BLaER1 (cell line): ENCODE data around the gene SH2D3C.

Experiments used
- H3K27ac ChIP-seq: shearing (Covaris generic); formaldehyde crosslinking; 2 replicates; pipeline ENCODE4 v1.8.1; 2022
- H3K27me3 ChIP-seq: shearing (Covaris generic); formaldehyde crosslinking; 2 replicates; pipeline ENCODE4 v1.8.1; 2022
- H3K36me3 ChIP-seq: shearing (Covaris generic); formaldehyde crosslinking; 2 replicates; pipeline ENCODE4 v1.8.1; 2022
- H3K4me1 ChIP-seq: shearing (Covaris generic); formaldehyde crosslinking; 2 replicates; pipeline ENCODE4 v1.8.1; 2022
- H3K4me2 ChIP-seq: shearing (Covaris generic); formaldehyde crosslinking; 2 replicates; pipeline ENCODE4 v1.8.1; 2022
- H3K4me3 ChIP-seq: shearing (Covaris generic); formaldehyde crosslinking; 2 replicates; pipeline ENCODE4 v1.8.1; 2022
- H3K9ac ChIP-seq: shearing (Covaris generic); formaldehyde crosslinking; 2 replicates; pipeline ENCODE4 v1.8.1; 2022
- H3K9me3 ChIP-seq: shearing (Covaris generic); formaldehyde crosslinking; 2 replicates; pipeline ENCODE4 v1.8.1; 2022
- H4K20me1 ChIP-seq: shearing (Covaris generic); formaldehyde crosslinking; 2 replicates; pipeline ENCODE4 v1.8.1; 2022
- Cebpa-rat ChIP-seq: shearing (Covaris generic); IDR thresholded peaks from 2 replicates; pipeline ENCODE4 v1.8.1; 2022

SH2D3C gene

DNA sequence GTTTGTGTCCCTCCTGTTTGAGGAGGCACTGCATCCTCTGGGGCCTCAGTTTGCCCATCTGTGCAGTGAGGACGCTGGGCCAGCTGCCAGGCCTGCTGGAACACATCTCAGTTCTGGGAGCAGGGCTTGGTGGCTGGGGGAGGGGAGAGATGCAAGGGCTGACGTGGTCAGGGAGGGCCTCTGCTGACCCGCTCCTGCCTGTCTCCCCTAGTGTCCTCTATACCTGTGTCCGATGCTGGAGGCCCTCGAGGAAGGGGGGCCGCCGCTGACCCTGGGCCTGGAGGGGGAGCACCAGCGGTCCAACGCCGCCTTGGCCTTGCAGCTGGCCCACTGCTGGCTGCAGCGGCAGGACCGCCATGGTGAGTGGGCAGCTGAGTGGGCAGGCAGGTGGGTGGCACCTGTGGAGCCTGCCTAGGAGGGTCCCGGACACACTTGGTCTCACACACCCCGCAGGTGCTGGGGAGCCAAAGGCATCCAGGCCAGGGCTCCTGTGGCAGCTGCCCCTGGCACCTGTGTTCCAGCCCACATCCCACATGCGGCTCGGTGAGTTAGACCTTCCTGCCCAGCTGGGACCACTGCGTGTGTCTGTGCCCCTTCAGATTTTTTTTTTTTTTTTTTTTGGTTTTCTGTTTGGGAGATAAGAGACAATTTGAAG lies 30.0 kb upstream of the SH2D3C start:
- Histone ChIP-seq H3K27me3 (no peaks in the 10 kb centered on the region), H3K9me3 (no peaks in the 10 kb centered on the region), H3K4me3 (peak overlapping the region; percentile 44), H3K9ac (peak overlapping the region; percentile 99; the same call in 1 of the 2 replicates), H3K36me3 (peaks cover 94% of the 10 kb centered on the region), H3K4me2 (peak overlapping the region; percentile 96), H3K27ac (peak overlapping the region; percentile 98), H4K20me1 (peaks cover 95% of the 10 kb centered on the region), H3K4me1 (peaks cover 82% of the 10 kb centered on the region)
- no peak for TF ChIP-seq Cebpa-rat

- Histone ChIP-seq H3K27me3 (no peaks in the 10 kb centered on the region), H3K36me3 (peaks cover 78% of the 10 kb centered on the region), H4K20me1 (peaks cover 79% of the 10 kb centered on the region), H3K9me3 (no peaks in the 10 kb centered on the region), H3K27ac (peak overlapping the region; percentile 98), H3K4me3 (peak overlapping the region; percentile 98), H3K9ac (peak overlapping the region; percentile 99), H3K4me2 (peak overlapping the region; percentile 96), H3K4me1 (peaks cover 84% of the 10 kb centered on the region)
- no peak for TF ChIP-seq Cebpa-rat
Measured at GRCh38 chr9:127806871-127807270, 28.4 kb upstream of the SH2D3C start.

DNA sequence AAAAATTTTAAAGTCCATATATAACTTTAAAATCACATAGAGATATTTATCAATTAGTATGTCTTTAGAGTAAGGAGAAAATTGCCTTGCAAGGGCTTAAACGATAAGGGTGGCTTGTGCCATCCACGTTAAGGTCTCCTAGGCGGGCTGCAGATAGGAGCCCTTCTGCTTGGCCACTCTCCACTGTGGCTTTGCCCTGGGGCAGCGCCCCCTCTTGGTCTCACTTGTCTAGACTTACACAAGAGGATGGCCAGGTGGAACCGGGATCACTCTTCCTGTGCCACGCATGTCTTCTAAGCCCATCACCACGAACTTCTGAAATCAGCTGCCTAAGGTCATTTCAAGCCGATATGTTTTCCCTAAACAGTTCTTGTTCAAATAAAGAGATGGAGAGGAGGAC lies 27.2 kb upstream of the SH2D3C start:
- H3K36me3 ChIP-seq: peaks cover 65% of the 10 kb centered on the region
- peak overlapping the region; percentile 98 for H3K27ac ChIP-seq
- H4K20me1 ChIP-seq: peaks cover 67% of the 10 kb centered on the region
- peak overlapping the region; percentile 96 for H3K4me2 ChIP-seq
- no peaks in the 10 kb centered on the region for H3K9me3 ChIP-seq
- H3K27me3 ChIP-seq: no peaks in the 10 kb centered on the region
- peak overlapping the region; percentile 99; the same call in 1 of the 2 replicates for H3K9ac ChIP-seq
- no peak for TF ChIP-seq Cebpa-rat
- H3K4me1 ChIP-seq: peaks cover 84% of the 10 kb centered on the region
- peak overlapping the region; percentile 98; the same call in 1 of the 2 replicates for H3K4me3 ChIP-seq

DNA sequence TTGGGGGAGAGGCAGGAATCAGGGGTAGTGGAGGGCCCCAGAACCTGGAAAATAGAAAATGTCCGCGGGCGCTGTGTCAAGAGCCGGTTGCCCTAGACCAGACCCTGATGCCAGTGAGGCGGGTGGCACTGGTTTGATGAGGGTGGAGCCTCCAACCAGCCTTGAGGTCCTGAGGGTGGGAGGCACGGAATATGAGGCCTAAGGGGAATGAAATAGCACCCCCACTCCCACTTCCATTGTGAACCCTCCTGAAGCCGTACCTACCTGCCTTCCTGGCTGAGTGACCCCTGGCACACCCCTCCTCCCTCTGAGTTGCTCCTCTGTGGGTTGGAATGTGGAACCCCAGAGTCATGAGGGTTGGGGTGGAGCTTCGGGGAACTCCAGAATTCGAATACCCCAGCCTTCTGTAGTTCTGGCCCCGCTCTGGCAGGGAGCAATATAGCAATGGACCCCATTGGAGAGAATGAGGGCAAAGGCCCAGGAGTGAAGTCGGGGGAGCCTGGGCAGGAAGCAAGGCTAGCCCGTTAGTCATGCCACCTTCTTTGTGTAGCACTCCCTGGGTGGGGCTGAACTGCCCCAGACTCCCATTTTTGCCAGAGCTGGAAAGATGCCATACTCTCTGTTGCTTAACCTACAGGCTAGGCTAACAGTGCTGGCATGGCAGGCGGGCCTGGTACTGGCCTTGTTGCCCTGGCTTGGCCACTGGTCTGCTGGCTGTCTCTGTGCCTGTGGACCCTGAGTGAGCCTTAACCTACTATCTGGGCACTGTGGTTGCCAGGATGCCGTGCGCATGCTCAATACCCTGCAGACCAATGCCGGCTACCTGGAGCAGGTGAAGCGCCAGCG lies 25.3 kb upstream of the SH2D3C start:
- H3K4me2 ChIP-seq: peak overlapping the region; percentile 96
- H3K27ac ChIP-seq: peak overlapping the region; percentile 98
- H3K36me3 ChIP-seq: peaks cover 48% of the 10 kb centered on the region
- H3K9ac ChIP-seq: peak overlapping the region; percentile 99
- H3K9me3 ChIP-seq: no peaks in the 10 kb centered on the region
- H3K4me3 ChIP-seq: peak overlapping the region; percentile 98
- H4K20me1 ChIP-seq: peaks cover 50% of the 10 kb centered on the region
- no peaks in the 10 kb centered on the region for H3K27me3 ChIP-seq
- TF ChIP-seq Cebpa-rat: no peak
- H3K4me1 ChIP-seq: peaks cover 86% of the 10 kb centered on the region

DNA sequence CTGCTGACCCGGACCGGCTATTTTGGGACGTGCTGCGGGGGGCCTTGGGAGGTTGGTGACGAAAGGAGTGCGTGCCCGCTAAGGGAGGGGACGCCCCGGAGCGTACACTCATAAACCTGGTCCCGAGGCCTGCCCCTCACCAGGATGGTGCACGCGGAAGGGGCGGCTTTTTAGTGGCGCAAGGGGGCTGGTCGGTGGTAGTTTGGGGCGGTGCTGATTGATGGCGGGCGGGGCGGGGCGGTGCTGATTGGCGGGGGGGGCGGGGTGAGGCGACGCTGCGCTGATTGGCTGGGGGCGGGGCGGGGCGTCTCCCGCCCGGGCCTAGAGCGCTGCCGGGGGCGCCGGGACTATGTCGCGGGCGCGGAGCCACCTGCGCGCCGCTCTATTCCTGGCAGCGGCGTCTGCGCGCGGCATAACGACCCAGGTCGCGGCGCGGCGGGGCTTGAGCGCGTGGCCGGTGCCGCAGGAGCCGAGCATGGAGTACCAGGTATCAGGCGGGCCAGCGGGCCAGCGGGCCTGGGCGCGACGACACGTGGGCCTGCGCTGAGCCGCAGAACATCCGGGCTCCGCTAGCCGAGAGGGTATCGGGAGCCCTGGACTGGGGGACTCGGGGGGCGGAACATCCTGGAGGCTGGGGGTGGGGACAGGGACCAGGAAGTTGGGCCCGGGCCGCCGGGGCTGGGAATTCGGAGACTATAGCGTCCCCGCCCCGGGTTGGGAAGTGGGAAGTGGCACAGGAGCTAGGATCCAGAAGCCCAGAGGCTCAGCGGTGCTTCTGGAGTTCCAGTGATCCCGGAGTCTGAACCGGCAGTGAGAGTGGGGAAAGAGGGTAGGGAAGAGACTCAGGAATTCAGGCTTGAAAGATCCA lies 24.3 kb upstream of the SH2D3C start, which contains the start of gene FPGS:
FPGS (plus strand) TSS at position 307 of the 868 bp plus-strand sequence; CDS start at position 350, 43 bp downstream.
- H3K9me3 ChIP-seq: no peaks in the 10 kb centered on the region
- peaks cover 86% of the 10 kb centered on the region for H3K4me1 ChIP-seq
- H3K9ac ChIP-seq: peak within 1 kb of the TSS; percentile 99
- H3K4me2 ChIP-seq: peak within 1 kb of the TSS; percentile 96
- H3K36me3 ChIP-seq: peaks cover 39% of the 10 kb centered on the region
- H3K4me3 ChIP-seq: peak within 1 kb of the TSS; percentile 98
- no peaks in the 10 kb centered on the region for H3K27me3 ChIP-seq
- no peak for TF ChIP-seq Cebpa-rat
- peak within 1 kb of the TSS; percentile 98 for H3K27ac ChIP-seq
- peaks cover 41% of the 10 kb centered on the region for H4K20me1 ChIP-seq

DNA sequence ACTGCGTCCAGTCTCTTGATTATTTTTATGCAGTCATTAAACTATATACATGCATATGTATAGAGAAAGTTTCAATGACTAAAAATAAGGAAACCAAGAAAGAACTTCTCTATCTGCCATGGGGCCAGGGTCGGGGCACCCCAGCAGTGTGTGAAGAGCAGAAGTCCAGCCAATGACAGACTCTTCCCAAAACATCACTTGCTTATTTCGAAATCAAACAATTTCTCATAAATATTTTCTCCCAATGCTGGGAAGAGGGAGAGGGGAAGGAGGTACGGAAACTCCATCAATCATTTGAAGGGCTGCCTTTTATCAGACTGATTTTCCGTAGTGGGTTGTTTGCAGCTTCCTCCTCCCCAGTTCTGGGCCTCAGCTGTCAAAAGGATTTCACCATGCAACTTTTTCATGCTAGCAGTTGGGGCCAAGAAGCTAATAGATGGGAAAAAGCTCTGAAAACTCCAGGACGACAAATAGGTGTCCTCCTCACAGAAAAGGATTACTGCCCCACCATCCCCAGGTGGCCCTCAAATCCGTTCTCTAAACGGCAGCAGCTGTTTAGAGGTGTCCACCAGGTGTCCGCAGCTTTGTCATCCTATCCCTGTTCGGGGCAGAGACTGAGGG lies 23.6 kb upstream of the SH2D3C start:
- Histone ChIP-seq H3K36me3 (peaks cover 32% of the 10 kb centered on the region), H3K4me3 (peak overlapping the region; percentile 60), H3K9me3 (no peaks in the 10 kb centered on the region), H3K4me2 (peak overlapping the region; percentile 92), H4K20me1 (peaks cover 33% of the 10 kb centered on the region), H3K4me1 (peaks cover 85% of the 10 kb centered on the region), H3K27ac (peak overlapping the region; percentile 98), H3K27me3 (no peaks in the 10 kb centered on the region), H3K9ac (peak overlapping the region; percentile 80)
- TF ChIP-seq Cebpa-rat: no peak

DNA sequence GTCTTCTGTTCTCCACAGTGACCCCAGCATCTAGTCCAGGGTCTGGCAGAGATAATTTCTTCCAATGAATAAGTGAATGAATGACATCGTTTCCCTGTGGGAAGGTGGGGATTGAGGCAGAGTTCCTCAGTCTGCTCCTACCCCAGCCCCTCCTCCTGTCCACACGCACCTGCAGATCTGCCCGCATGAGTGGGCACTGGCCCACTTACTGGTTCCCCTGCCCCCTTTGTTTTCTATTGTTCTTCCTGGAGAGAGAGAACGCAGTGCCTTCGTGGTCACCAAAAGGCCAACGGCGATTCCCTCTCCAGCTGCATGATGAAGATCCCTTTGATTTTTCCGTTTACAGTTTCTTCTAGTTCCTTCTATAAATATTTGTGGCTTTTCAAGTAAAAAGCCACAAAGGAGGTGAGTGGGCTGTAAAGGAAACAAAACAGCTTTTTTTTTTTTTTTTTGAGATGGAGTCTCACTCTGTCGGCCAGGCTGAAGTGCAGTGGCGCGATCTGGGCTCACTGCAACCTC lies 18.4 kb upstream of the SH2D3C start:
- H4K20me1 ChIP-seq: no peaks in the 10 kb centered on the region
- H3K9me3 ChIP-seq: no peaks in the 10 kb centered on the region
- H3K4me2 ChIP-seq: peak overlapping the region; percentile 92
- H3K36me3 ChIP-seq: peaks cover 22% of the 10 kb centered on the region
- peaks cover 97% of the 10 kb centered on the region for H3K4me1 ChIP-seq
- peak overlapping the region; percentile 98 for H3K27ac ChIP-seq
- no peaks in the 10 kb centered on the region for H3K27me3 ChIP-seq
- TF ChIP-seq Cebpa-rat: no peak
- H3K9ac ChIP-seq: peak overlapping the region; percentile 88
- H3K4me3 ChIP-seq: 0 out of 2 replicates have a peak overlapping the region, but pooled peaks have one; percentile 15

- Histone ChIP-seq H3K36me3 (peaks cover 28% of the 10 kb centered on the region), H3K27ac (peak overlapping the region; percentile 98), H3K4me3 (0 out of 2 replicates have a peak overlapping the region, but pooled peaks have one; percentile 4), H3K4me1 (peaks cover 97% of the 10 kb centered on the region), H3K27me3 (no peaks in the 10 kb centered on the region), H4K20me1 (0 out of 2 replicates have a peak, but pooled peaks cover under 1% of the 10 kb centered on the region), H3K4me2 (peak overlapping the region; percentile 92), H3K9me3 (no peaks in the 10 kb centered on the region), H3K9ac (peak overlapping the region; percentile 88)
- no peak for TF ChIP-seq Cebpa-rat
Measured at GRCh38 chr9:127796225-127796813, 17.9 kb upstream of the SH2D3C start.
